GM19463 (cell line): ENCODE results near the gene PYGO2.

Experiments
- ATAC-seq: cut with Tn5 transposase; IDR thresholded peaks from one replicate; pipeline ENCODE4 v1.9.1; 2021; ENCODE audit warnings: mild to moderate bottlenecking, moderate library complexity; ENCODE audit not compliant: unreplicated experiment

The PYGO2 gene

DNA sequence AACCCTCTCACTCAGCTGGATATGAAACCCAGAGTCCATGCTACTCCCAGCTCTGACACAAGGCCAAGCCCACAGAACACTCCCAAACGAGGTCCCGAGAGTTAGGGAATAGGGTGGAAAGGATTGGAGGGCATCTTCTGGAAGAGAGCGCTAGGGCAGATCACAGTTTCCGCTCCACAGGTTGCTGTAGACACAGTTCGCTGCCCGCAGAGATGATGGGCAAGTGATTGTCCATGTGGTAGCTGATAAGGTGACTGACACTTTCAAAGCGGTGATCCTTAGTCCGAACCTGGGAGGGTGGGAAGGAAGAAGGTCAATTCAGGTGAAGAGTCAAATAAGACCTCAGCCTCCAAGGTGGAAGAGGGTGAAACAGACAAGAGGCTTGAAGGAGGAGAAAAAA is 2.1 kb upstream of the PYGO2 start:
- ATAC-seq = no peak

DNA sequence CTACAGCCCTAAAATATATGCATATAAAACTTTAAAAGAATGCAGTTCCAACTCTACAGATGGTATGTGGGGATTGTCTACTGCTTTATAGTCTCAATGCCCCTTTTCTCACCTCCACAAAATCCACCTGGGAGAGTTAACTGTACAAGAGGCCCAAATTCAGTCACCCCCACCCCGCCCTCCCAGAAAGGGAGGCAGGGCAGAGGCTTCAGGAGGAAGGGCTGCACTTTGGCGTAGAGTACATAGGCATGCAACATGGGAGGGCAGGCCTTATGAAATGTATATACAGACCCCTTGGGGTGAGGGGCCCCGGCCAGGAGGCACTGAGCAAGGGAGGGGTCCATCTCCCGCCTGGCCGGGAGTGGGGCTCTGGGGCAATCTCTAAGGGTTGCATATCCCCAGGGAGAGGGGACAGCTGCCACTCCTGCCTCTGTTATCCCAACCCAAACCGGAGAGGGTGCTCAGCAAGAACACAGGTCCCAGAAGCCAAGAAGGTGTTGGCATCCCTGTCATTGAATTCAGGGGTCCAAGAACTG is 1.3 kb upstream of the PYGO2 start:
- ATAC-seq = no peak

DNA sequence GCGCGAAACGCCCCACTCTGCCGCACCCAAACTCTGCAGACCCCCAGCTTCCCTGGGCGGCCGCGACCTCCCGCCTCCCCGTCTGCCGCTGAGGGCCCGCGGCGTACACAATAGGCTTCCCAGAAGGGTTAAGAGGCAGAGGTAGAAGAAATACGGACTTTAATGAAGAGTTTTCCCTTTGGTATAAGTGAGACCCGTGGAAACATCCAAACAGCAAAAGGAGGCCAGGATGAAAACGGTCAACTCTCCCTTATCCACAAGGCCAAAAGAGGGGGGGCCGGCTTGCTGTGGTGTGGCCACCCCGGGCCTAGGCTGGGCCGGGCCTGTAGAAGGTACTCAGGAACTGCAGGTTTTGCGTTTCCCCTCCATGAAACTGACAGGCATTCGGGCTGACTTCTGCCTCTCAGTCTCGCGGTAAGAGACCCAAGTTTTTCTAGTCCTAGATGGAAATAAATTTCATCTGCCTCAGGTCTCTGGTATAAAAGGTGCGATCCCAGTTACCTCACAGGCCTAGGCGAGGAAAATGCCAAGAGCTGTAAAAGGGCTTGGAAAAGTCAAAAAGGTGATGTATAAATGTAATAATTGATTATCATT is 671 bp upstream of the PYGO2 start:
- ATAC-seq = no peak

DNA sequence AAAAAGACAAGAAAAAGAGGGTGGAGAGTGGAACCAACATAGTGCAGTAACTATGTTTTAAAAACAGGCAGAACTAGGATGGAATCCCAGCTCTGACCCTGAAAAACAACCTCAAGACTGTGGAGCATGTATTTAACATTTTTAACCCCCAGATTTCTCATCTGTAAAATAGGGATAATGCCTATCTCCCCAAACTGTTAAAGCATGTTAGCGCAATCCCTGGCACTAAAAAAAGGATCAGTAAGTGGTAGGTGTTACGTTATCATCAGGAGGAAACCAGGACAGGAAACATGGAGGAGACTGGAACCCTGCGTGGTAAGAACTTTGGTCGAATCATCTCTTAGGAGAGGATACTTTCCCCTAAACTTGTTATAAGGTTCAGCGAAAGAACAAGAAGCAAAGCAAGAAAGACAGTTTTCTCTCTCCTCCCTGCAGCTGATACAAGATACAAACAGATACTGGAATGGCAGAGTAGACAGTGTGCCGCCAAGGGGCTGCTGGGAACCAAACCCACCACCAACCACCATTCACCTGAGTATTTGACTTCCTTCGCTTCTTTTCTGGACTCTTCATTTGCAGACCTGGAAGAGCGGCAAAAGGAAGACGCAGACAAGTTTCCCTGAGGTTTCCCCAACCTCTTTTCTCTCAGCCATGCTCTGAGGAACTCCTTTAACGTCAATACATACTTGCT is 991 bp downstream of the PYGO2 start:
- no peak for ATAC-seq

- ATAC-seq = no peak
These were observed 2.2 kb downstream of the PYGO2 start for GRCh38 chr1:154959426-154959780.

DNA sequence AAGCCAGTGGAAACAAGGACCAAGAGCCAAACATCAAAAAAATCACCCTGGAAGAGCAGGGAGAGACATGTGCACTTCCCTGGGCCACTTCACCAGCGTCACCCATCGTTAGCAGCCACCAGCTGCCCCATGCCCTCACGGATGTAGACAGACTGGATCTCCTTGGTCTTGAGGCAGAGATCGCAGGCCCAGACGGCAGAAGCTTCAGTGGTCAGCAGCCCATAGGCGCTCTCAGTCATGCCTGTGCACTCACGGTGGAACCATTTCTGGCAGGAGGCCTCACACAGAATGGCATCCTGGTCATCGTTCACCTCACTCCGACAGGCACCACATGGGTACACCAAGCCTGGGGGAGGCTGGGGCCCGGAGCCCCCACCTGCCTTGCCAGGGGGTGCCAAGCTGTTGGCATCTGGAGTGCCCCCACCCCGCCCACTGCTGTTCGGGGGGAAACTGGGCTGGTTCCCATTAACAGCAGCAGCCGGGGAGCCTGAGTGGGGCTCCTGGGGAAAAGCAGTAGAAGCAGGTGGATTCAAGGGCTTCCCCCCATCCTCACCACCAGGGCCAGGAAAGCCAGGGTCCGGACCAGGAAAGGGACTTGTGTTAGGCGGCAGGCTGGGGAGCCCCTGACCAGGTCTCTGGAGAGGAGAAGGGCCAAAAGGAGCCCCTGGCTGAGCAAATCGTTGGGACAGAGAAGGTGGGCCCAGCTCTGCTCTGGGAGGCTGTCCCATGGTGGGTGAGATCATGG is 2.7 kb downstream of the PYGO2 start:
- no peak for ATAC-seq

DNA sequence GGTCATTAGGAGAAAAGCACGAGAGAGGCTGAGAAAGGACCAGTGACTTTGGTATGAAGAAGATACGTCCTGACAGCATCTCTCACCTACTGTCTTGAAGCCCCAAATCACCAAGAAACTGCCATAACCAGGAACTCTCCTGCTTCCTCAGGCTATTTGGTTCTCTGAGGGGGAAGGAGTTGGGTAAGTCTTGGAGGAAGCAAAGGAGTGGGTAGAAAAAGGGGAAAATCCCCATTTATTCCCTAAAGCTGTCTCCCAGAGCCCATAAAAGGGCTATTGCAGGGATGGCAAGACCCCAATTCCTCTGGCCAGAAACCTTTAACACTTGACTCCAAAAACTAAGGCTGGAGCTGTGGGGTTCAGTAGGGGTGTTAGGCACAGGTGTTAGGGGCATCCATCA is 3.5 kb downstream of the PYGO2 start:
- no peak for ATAC-seq

DNA sequence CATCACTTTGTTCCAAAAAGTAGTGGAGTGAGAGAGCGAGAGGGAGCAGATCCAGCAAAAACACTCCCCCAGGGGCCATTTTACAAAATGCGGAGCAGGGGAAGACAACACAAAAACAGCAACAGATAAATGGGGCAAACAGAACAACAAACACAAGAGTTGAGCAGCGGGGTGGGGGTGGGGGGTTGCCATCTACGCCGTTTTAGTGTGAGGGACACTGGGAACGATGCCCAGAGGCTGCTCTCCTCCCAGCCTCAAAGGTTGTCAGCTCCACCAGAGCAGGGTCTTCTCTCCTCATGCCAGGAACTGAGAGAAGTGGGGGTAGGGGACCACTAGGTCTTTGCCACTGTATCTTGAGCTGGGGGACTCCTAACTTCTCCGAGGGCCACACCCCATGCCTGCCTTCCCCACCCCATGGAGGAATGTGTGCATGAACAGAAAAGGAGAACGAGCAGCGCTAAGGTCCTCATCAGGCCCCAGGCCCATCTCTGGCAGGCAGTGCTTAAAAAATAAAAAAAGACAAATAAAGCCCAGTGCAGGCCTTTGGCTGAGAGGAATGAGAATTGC is 4.4 kb downstream of the PYGO2 start:
- no peak for ATAC-seq

DNA sequence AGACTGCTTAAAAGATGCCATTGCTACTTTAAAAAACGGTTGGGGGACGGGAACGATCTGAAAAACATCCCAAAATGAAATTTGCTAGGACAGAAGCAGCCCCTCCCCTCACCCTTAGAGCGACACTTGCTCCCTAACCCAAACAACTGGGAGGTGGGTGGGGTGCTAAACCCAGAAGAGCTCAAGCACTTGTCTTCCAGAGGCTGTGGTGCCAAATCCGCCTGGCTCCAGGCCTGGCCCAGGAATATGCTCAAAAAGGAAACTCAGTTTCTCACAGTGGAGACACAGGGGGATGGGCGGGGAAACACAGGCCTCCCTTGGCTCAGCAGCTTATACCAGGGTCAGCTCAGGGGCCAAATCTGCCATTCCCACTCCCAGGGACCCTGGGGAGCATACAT is 5.0 kb downstream of the PYGO2 start:
- ATAC-seq = no peak

- ATAC-seq = peak; percentile 64
These were observed 5.7 kb downstream of the PYGO2 start, which contains the start of gene PBXIP1 for GRCh38 chr1:154955718-154956543. Gene PBXIP1 (minus strand): TSS chr1:154956099. CDS start chr1:154953721, 2,378 bp downstream.

GRCh38 chr1:154955039-154955717 is 6.4 kb downstream of the PYGO2 start:
- peak; percentile 75 for ATAC-seq

DNA sequence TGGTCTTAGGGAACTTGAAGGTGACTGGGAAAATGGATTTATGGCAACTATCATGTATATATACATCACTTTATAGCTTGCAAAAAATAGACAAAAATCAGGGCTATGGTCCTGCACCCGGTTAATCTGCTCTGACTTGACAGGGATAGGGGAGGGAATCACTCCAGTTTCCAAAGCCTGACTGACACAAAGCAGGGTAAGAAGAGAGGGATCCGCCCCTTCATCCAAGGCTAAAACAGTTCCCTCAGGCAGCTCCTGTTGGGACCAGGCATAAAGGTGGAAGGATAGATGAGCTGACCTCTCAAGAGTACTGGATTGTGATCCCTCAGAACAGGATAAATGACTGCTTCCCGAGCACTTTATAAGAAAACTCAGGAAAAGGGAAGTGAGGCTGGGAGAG is 7.0 kb downstream of the PYGO2 start:
- no peak for ATAC-seq

DNA sequence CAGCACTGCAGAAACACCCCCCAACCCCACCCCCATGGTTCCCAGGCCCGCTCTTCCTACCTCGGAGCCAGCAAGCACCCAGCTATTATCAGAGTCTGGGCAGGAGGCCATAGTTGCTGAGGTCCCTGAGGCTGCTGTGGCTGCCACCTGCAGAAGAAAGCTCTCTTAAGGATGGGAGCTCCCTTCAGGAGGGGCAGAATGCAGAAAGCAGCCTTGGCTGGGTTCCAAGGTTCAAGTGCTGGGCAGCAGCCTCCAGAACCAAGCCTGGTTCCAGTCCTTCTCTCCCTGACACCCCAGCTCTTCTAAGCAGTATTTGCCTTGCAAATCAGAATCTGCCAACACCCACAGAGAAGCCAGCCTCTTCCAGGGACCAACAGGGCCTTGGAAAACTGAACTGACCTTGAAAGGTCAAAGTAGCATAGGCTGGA is 8.0 kb downstream of the PYGO2 start:
- ATAC-seq = no peak

GRCh38 chr1:154952664-154953063 is 8.9 kb downstream of the PYGO2 start:
- ATAC-seq = no peak

GRCh38 chr1:154951901-154952657 is 9.5 kb downstream of the PYGO2 start:
- ATAC-seq = no peak

- no peak for ATAC-seq
These were observed 13.5 kb downstream of the PYGO2 start for GRCh38 chr1:154948079-154948478.

DNA sequence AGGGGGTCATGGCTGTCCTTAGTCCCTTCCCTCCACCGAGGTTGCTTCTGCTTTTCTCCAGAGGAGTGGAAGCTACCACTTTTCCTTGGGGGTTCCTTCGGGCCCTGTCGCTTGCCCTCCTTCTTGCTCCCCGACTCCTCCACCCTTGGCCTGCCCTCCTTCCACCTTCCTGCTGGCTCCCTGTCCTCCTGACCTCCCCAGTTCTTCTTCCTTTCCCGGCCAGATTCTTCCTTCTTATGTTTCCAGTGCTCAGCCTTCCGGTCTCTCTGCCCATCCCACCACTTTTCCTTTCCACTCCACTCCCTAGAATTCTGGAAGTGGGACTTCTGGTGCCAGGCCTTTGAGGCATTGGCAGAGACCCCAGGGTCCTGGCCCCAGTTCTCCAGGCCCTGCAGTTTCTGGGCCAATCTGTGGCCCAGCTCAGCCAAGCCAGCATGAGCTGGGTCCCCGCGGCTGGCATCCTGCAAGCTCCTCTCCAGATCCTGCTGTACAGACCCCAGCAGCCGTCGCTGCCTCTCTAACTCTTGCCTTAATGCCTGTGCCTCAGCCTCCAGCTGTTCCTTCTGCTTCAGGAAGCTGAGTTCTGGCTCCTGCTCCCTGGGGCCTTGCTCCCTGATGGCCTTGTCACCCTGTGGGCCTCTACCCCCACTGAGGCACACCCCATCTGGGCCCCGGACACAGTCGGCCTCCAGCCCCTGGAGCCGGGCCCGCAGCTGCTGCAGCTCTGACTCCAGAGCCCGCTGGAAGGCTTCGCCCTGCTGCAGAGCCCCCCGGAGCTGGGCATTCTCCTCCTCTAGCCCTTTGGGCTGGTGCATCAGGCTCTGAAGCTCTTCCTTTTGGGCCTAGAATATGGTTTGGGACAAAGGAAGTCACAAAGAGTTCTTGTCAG is 15.4 kb downstream of the PYGO2 start:
- no peak for ATAC-seq

GRCh38 chr1:154945160-154945961 is 16.2 kb downstream of the PYGO2 start:
- ATAC-seq = no peak
